ENCODE results near the gene SAFB.

SAFB gene

GRCh38 chr19:5622465-5623396 is at the start of gene SAFB, which contains the start of gene SAFB2:
Gene SAFB, plus strand, starts transcription at chr19:5623083. Its CDS starts 123 bp downstream, at chr19:5623206.
Gene SAFB2, minus strand, starts transcription at chr19:5622776. Its CDS starts 61 bp downstream, at chr19:5622715.
- peak; percentile 99 for DNase-seq

GRCh38 chr19:5575590-5575989 is 47.3 kb upstream of the SAFB start:
- no peak for DNase-seq

GRCh38 chr19:5578097-5578846 is 44.6 kb upstream of the SAFB start:
- peak; percentile 77 to 81 for DNase-seq

- DNase-seq = no peak
Measured at GRCh38 chr19:5579286-5579685, 43.6 kb upstream of the SAFB start.

- no peak for DNase-seq
Measured at GRCh38 chr19:5579697-5580096, 43.2 kb upstream of the SAFB start.

- no peak for DNase-seq
Measured at GRCh38 chr19:5580161-5580571, 42.7 kb upstream of the SAFB start.

- DNase-seq = peak; percentile 50 to 70
Measured at GRCh38 chr19:5585461-5586299, 37.2 kb upstream of the SAFB start.

- DNase-seq = peak in 1 of 2 experiments; percentile 31
Measured at GRCh38 chr19:5586300-5587070, 36.4 kb upstream of the SAFB start.

GRCh38 chr19:5587071-5587455 is 35.8 kb upstream of the SAFB start:
- DNase-seq = no peak

GRCh38 chr19:5587661-5588060 is 35.2 kb upstream of the SAFB start:
- DNase-seq = no peak

GRCh38 chr19:5588441-5588840 is 34.4 kb upstream of the SAFB start:
- no peak for DNase-seq

- DNase-seq = no peak
Measured at GRCh38 chr19:5588906-5589676, 33.8 kb upstream of the SAFB start.

GRCh38 chr19:5590151-5590864 is 32.6 kb upstream of the SAFB start:
- no peak for DNase-seq

- DNase-seq = no peak
Measured at GRCh38 chr19:5590865-5591154, 32.1 kb upstream of the SAFB start.

GRCh38 chr19:5591476-5591875 is 31.4 kb upstream of the SAFB start:
- DNase-seq = no peak

GRCh38 chr19:5592531-5593342 is 30.1 kb upstream of the SAFB start:
- no peak for DNase-seq

- no peak for DNase-seq
Measured at GRCh38 chr19:5593343-5594255, 29.3 kb upstream of the SAFB start.

GRCh38 chr19:5594521-5594950 is 28.3 kb upstream of the SAFB start:
- no peak for DNase-seq

GRCh38 chr19:5595129-5595528 is 27.8 kb upstream of the SAFB start:
- no peak for DNase-seq
